ENCODE measurements around the gene OR2A5.
"Not testable (repeated sequence)": the region's sequence is repeated elsewhere in the genome, so short reads cannot be mapped to it uniquely, and the experiment has no call there.

OR2A5 gene, protein sequence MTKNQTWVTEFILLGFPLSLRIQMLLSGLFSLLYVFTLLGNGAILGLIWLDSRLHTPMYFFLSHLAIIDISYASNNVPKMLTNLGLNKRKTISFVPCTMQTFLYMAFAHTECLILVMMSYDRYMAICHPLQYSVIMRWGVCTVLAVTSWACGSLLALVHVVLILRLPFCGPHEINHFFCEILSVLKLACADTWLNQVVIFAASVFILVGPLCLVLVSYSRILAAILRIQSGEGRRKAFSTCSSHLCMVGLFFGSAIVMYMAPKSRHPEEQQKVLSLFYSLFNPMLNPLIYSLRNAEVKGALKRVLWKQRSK
- total RNA-seq = 0 to 0.04 (median 0) reads per million in 3 experiments

DNA sequence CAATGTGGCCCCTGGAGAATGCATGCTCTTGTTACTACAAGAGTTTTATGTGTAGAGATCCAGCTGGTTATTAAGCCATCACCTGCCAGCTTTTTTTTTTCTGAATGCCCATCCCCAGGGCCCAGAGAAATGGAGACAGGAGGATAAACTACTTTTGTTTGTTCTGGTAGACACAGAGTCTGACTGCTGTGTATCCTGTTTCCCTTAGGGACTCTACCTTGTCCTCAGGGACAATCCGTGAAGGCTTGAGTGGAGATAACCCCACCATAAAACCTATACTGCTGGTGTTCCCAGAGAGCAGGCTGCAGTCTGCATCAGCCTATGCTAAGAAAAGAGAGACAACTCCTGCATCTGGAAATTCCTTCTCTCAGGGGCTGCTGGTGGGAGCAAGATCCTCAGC lies at the start of gene OR2A5:
Gene OR2A5 (plus strand): TSS at position 301 of the 400 bp plus-strand sequence. CDS start 1,454 bp downstream, outside the sequence.
- no peak for DNase-seq

DNA sequence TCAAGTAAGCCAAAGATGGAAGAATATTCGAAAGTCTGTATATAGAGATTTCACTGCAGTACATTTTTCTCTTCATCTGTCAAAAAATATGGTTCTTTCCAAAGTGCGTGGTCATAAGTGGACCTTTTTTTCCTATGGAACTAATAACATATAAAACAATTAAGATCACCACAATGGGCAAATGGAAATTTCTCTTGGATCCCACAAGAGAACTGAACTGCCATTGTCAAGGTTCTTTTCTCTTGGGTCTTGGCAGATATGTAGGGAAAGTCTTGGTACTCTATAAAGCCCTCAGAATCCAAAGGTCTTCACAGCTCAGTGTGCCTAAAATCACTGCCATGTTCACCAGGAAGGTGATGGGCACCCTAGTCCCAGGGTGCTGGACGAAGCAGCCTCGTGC lies 48.7 kb upstream of the OR2A5 start, which contains the start of gene OR6B1:
Gene OR6B1 (plus strand): TSS at position 301 of the 400 bp plus-strand sequence. CDS start 3,677 bp downstream, outside the sequence.
- DNase-seq = no peak

DNA sequence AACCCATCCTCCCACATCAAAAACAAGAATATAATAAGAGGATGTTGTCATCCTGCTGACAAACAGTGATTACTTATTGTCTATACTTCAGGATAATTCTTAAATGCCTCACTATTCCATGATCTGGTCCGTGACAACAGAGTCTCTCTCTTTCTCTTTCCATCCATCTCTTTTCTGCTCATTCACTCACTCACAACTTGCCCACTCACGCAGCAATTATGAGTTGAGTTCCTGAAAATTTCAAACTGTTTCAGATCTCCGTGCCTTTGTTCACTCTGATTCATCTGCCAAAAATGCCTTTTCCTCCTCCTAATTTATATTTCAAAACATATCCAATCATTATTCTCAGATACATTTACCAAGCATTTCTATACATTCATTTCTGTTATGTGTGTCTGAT lies 47.2 kb upstream of the OR2A5 start:
- DNase-seq = no peak

DNA sequence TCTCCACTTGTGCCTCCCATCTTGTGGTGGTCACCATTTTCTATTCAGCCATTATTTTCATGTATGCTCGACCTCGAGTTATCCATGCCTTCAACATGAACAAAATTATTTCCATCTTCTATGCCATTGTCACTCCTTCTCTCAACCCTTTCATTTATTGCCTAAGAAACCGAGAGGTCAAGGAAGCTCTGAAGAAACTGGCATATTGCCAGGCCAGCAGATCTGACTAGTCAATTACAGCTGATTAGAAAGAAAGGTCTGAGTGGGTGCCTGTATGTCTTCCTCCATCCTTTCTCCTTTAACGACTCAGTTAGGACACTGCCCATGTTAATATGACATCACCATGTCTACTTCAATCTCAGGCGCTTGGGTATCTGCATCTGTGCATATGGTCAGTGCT lies 44.0 kb upstream of the OR2A5 start:
- DNase-seq = no peak

DNA sequence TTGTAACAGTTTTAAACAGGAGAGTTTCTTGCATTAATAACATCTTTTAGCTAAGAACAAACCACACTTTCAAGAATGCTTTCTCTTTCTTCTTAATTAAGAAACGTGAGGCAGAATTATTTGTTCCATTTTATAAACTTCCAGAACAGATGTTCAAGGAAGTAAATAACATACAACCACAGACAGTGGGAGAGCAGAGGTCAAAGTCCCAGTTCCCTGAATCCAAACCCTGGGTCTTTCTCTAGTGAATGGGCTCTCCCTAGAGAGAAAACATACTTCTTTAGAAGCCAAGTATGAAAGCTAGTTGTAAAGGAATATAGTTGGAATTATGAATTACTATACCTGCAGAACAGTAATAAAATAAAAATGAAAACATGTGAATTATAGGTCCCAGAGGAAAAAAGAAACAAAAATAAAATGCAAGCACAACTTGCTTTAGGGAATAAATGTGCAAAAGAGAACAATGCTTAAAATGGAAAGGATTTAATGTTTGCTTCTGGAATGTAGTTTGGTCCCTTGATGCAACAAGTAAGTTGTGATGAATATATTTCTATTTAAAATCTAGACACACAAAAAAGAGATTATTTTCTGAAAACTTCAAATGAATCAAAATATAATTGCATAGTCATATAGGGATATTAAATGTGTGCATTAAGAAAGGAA lies 42.6 kb upstream of the OR2A5 start:
- no peak for DNase-seq

DNA sequence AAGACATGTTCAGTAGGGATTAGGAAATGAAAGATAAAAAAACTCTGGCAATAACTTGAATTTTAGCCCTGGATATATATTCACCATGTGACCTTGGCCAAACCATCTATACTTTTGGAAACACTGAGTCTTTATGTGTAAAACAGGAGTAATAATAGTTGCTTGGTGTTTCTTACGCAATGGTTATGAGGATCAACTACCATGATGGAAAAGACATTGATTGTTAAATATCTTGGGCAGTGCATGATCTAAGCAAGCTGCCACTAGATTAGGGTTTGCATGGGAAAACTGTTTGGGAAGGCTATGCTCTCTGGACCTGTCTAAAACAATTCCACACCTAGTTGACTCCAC lies 42.1 kb upstream of the OR2A5 start:
- no peak for DNase-seq

DNA sequence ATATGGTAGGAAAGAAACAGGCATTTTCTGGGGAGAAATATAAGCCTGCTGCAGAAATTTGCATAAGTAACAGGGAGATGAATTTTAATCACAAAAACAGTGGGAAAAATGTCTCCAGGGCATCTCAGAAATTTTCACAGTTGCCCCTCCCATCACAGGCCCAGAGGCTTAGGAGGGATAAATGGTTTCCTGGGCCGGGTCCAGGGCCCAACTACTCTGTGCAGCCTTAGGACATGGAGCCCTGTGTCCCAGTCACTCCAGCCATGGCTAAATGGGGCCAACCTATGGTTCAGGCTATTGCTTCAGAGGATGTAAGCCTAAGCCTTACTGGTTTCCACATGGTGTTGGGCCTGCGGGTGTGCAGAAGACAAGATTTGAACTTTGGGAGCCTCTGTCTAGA lies 39.4 kb upstream of the OR2A5 start:
- no peak for DNase-seq

DNA sequence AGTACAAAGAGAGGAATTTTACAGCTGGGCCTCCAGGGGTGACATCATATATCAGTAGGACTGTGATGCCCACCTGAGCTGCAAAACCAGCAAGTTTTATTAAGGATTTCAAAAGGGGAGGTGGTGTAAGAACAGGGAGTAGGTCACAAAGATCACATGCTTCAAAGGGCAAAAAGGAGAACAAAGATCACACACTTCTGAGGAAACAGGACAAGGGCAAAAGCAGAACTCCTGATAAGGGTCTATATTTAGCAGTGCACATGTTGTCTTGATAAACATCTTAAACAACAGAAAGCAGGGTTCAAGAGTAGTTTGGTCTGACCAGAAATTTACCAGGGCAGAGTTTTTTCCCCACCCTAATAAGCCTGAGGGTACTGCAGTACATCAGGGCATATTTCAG lies 38.7 kb upstream of the OR2A5 start:
- not testable (repeated sequence) for DNase-seq

DNA sequence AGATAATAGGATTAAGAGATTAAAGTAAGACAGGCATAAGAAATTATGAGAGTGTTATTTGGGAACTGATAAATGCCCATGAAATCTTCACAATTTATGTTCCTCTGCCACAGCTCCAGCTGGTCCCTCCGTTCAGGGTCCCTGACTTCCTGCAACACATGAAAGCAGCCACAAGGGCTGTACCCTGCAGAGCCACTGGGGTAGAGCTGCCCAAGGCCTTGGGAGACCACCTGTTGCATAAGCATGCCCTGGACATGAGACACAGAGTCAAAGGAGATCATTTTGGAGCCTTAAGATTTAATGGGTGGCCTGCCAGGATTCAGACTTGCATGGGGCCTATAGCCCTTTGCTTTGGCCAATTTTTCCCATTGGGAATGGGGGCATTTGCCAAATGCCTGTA lies 37.9 kb upstream of the OR2A5 start:
- not testable (repeated sequence) for DNase-seq

DNA sequence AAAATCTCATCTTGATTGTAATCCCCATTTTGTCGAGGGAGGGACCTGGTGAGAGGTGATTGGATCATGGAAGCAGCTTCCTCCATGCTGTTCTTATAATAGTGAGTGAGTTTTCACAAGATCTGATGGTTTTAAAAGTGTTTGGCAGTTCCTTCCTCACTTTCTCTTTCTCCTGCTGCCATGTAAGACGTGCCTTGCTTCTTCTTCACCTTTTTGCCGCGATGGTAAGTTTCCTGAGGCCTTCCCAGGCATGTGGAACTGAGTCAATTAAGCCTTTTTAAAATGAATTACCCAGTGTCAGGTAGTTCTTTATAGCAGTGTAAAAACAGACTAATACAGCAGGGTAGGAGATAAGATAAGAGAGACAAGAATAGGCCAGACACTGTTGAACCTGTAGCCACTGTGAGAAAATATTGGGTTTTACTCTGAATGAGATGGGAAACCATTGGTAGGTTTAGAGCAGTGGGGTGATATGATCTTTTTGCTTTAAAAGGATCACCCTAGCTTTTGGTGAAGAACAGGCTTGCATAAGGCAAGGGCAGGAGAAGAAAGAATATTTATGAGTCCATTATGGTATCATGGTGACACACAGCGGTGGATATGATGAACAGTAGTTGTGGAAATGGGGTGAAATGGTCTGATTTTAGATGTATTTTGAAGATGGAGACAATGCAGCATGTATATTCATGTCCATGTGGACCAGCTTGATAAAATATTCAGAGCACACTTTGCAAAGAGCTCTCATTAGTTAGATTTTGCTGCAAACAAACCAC lies 37.1 kb upstream of the OR2A5 start:
- no peak for DNase-seq

DNA sequence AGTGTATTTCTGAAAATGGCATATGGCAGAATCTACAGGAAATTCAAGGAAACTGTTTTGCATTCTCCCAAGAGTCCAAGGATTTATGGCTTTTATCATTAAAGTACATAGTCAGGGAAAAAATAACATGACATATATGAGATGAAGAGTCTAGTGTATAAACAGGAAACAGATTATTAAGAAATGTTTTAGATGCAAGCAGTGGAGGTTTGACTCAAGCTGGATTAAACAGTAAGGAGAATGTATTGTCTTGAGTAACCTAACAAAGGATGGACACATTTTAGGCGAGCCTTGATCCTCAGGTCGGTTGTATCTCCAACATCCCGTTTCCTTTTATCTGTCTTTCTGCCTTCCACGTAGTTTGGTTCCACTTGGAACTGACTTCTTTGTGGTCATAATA lies 30.7 kb upstream of the OR2A5 start:
- DNase-seq = no peak

DNA sequence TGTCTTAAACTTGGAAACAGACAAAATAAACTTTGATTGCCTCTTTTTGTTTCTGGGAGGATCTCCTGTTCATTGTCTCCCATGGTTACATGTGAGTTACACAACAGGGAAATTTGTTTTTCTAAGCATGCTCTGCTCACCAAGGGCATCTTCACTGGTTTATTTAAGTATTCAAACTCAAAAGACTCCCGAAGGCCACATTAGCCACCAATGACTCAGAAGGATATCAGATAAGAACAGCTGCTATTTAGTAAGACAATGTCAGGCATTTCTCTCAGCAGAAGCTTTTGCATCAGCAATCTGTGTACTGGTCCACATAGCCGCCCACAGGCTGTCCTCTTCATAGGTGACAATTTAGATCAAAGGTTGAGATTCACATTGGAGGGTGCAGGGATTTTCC lies 29.3 kb upstream of the OR2A5 start:
- DNase-seq = no peak

DNA sequence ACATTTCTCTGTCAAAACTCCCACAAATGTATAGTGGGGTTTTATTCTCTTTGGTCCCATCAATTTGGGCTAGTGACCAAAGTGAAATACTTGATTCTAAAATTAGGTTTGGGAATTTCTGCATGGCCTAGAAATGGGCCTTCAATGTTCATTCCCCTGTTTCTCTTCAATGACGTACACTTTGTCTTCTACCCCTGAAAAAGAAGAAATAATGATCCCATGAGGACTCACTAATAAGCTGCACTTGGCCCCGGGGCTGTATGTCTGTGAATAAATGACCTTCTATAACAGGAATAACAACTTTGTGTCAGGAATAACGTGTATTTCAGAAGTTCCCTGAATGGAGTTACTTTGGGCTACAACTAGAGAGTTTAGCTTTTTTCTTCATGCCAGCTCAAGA lies 28.4 kb upstream of the OR2A5 start:
- no peak for DNase-seq

DNA sequence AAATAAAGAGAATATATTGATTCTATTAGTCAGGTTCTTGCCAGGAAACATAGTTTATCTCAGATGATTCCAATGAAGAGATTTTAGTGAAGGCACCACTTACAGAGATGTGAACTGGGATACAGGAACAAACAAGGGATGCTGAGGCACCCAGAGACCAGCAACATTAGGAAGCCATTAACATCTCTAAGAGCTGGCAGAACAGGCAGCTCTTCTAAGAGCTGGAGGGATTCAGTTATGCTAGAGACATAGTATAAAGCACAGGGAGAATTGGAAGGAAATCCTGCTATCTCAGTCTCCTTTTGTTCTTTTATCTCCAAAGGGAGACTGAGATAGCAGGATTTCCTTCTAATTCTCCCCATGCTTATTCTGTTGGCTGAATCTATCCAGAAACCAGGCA lies 26.6 kb upstream of the OR2A5 start:
- DNase-seq = no peak

DNA sequence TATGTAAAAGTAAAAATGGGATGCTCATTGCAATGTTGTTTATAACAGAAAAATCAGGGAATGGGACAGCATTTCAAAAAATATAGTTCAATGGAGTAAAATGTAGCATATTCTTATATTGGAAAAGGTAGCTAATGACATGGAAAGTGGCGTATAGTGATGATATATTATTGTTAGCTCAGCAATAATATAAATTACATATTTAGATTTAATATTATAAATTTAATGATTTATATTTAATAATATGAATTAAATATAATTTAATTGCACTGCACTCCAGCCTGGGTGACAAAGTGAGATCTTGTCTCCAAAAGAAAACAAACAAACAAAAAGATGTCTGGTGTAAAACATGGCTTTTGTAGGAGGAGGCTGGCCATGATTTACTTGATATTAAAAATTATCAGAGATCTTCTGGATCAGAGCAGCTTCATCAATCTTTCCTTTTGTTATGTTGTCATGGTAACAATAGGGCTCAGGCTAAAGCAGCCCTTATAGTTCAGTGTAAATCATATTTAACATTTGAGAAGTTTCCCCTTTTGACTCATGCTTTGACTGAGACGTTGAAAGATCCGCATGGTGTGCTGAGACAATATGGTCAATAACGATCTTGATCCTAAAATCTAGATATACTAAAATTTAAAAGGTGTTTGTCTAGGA lies 25.4 kb upstream of the OR2A5 start:
- DNase-seq = no peak

DNA sequence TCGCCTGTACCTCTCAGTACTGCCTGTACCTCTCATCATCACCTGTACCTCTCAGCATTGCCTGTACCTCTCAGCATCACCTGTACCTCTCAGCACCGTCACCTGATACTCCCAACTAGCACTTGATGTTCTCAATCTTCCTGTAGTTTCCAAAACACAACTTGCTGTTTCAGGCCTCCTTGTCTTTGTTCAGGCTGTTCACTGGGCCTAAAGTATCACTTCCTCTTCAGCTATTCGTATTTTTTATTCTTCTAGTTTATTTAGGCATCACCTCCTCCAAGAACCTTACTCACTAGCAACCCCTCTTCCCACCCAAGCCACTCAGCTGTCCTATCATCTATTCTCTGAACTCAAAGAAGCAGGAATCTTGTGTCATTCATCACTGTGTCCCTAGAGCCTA lies 24.5 kb upstream of the OR2A5 start:
- no peak for DNase-seq

DNA sequence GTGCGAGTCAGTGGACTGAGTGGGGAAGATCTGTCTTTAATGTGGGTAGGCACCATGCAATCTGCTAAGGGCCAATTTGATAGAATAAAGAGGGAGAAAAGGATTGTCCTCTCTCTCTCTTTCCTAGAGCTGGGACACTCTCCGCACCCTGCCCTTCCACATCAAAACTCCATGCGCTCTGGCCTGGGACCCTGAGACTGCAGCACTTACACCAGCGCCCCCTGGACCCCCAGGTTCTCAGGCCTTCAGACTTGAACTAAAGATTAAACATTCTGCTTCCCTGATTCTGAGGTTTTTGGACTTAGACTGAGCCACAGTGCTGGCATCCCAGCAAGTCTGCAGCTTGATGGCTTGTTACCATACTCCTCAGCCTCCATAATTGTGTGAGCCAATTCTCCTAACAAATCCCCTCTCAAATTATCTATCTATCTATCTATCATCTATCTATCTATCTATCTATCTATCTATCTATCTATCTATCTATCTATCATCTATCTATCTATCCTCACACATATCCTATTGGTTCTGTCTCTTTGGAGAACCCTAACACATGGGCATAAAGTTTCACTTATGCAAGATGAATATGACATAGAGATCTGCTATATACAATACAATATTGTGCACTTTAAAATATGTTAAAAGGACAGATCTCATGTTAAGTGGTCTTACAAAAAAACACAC lies 22.4 kb upstream of the OR2A5 start:
- no peak for DNase-seq

DNA sequence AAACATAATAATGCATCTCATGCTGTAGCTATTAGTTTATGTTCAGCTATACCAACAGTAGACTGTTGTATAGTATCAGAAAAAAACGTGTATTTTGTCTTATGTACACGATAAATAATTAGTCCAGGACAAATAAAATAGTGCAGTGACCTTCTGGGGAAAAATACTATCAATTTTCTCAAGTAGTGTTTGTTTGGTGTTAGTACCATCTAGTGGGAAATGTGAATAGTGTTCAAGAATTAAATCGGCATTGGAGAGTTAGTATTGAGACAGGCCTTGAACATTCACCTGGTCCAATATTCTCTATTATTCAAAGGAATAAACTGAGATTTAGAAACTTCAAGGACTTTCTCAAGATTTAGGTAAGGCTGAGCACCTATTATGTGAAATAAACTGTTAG lies 21.7 kb upstream of the OR2A5 start:
- no peak for DNase-seq

DNA sequence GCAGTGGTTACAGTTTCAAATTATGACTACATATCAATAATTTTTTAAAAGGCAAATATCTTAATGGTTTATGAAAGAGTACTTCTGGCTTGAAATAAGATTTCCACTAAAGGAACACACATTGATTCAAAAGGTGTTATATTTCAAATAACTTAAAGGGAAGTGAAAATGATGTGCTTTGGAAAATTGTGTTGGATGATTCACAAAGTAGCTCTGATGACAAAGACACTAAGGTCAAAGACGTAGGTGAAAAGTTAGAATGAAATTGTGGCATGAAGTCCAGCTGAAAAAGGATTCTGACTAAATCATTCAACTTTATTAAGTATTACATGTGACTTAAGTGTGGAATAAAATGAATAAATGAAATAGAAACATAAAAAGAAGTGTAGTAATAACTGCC lies 20.8 kb upstream of the OR2A5 start:
- no peak for DNase-seq

DNA sequence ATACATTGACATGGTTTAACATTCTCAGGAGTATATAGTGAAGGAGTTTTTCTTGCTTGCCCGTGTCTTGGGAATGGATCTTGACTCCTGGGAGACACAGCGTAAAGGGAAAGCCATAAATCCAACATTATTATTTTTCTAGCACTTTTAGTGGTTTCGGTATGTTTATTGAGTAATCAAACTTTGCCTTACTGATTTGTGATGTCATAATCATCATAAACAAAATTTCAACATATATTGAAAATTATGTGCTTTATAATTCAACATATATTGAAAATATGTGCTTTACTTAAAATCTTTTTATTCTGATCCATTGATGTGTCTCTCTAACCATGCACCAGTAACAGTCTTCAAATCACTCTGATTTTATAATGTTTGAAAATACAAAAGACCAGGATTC lies 20.2 kb upstream of the OR2A5 start:
- no peak for DNase-seq

DNA sequence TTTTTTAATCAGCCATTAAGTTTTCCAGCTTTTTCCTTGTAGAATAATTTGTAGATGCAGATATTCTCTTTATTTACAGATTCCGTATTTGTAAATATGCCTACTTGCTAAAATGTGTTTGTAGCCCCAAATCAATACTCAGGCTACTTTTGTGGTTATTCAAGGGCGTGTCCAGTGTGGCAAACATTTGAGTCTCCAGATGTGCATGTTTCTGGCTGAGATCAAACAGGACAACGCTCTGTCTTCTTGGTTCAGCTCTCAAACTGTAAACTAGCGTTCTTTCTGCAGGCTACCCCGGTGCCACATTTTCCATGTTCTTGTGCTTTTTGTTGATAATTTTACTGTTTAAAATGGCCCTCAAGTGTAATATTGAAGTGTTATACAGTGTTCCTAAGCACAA lies 16.2 kb upstream of the OR2A5 start:
- DNase-seq = no peak

DNA sequence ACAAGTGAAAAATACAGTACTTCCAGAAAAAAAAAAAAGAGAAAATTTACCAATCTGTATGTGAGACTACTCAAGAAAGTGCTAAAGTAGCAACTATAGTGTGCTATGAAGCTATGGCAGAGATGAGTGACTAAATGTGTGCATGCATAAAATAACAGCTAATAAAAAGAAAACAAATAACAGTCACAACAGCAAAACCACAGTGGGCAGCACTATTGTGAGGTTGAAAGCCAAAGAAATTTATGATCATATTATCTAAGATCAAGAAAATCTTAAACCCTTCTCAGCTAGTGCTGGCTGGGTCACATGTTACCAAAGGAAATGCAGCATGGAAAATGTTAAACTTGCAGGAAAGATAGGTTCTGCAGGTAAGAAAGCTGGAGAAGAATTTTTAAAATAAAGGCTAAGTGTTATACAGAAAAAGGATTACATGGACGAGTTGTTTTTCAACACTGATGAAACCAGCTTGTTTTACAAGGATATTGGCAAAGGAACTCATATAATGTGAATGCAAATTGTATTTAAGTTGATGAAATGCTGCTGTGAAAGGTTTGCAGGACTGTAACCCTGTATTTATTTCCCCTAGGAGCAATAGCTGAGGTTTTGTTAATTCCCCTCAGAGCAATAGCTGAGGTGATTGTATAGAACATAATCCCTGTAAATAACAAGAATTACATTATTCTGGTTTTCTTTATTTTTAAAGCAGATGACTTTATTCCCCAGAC lies 15.6 kb upstream of the OR2A5 start:
- DNase-seq = no peak

Data from central memory CD4-positive, alpha-beta T cell (primary cell).